ENCODE results near the gene CDC123. TPM values are rescaled to one million over a fixed set of nuclear protein-coding genes. Genes with fewer than 3 reads are reported as not detected.
A peak's percentile ranks its signal among the peaks of the same experiment; 100 is the strongest.

CDC123 gene
- total RNA-seq, 1 donor from 2014 or later = 81.1 TPM

DNA sequence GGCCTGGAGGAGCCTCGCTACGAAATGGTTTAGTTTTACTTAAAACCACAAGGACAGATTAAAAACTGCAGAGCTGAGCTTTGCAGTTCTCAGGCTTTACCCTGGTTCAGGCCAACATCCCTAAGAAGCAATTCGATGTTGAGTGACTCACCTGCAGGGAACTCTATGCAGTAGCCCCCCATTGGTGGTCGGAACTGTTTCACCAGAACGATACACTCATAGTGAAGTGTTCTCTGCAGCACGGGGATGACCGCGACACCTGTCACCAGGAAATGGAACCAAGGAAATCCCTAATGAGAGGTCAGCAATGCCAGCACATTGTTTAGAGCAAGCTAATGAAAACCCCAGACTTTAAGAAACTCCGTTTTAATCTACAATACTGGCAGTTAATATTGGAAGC lies 18.3 kb upstream of the CDC123 start:
- H3K4me3 Mint-ChIP-seq = no peak overlapping the region
- peaks cover 59% of the 10 kb centered on the region for H3K36me3 Mint-ChIP-seq (ENCODE audit: low read depth)
- no peaks in the 10 kb centered on the region for H3K9me3 Mint-ChIP-seq
- ChIA-PET CTCF (no interaction called here), POLR2A (interaction anchor here (0.6 kb wide), 2 partner anchors 49 to 248 kb away, joined by 3 to 4 read pairs; no protein-coding TSS in a partner anchor)
- peaks cover 4% of the 10 kb centered on the region for H3K4me1 Mint-ChIP-seq
- intact Hi-C loops (cut with micrococcal nuclease) = no loop called here
- TF ChIP-seq, protein P1, sequence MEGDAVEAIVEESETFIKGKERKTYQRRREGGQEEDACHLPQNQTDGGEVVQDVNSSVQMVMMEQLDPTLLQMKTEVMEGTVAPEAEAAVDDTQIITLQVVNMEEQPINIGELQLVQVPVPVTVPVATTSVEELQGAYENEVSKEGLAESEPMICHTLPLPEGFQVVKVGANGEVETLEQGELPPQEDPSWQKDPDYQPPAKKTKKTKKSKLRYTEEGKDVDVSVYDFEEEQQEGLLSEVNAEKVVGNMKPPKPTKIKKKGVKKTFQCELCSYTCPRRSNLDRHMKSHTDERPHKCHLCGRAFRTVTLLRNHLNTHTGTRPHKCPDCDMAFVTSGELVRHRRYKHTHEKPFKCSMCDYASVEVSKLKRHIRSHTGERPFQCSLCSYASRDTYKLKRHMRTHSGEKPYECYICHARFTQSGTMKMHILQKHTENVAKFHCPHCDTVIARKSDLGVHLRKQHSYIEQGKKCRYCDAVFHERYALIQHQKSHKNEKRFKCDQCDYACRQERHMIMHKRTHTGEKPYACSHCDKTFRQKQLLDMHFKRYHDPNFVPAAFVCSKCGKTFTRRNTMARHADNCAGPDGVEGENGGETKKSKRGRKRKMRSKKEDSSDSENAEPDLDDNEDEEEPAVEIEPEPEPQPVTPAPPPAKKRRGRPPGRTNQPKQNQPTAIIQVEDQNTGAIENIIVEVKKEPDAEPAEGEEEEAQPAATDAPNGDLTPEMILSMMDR (IDR thresholded peaks at IDR 0.05) = no peak
- DNase-seq = no peak
- no peak overlapping the region for H3K27ac Mint-ChIP-seq
- H3K27me3 Mint-ChIP-seq = no peaks in the 10 kb centered on the region
- no peak for ATAC-seq (ENCODE audit: low read depth)

DNA sequence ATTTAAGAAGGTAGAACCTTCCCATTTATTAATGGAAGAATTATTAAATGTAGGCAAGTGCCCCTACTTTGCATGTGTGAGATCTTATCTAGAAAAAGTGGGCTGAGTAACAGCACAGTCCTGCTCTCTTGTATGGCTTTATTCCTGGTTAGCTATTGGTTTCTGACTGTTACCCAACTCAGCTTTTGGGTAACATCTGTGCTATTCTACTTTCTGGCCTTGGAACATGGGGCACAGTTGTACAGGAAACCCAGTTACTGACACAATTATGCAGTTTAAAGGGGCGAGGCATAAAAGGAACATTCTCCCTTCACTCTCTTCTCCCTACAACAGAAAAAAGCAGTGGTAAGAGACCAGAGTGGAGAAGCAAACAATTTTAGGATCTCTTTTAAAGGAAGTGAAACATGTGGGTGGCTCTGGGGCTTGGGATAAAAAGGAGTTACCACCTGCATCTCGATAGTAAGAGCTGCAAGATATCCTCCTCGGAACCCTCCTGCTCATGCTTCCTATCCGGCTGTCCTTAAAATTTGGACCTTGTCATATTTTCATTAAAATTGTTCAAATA lies 16.3 kb upstream of the CDC123 start:
- ATAC-seq (ENCODE audit: low read depth) (no peak), DNase-seq (no peak)
- no peaks in the 10 kb centered on the region for H3K27me3 Mint-ChIP-seq
- ChIA-PET POLR2A (interaction anchor here (0.6 kb wide), 1 partner anchor 296 kb away, joined by 3 read pairs; no protein-coding TSS in a partner anchor), CTCF (no interaction called here)
- intact Hi-C loops (cut with micrococcal nuclease) = no loop called here
- H3K4me1 Mint-ChIP-seq = peaks cover 4% of the 10 kb centered on the region
- no peak overlapping the region for H3K27ac Mint-ChIP-seq
- peaks cover 49% of the 10 kb centered on the region for H3K36me3 Mint-ChIP-seq (ENCODE audit: low read depth)
- H3K4me3 Mint-ChIP-seq = no peak overlapping the region
- H3K9me3 Mint-ChIP-seq = no peaks in the 10 kb centered on the region
- TF ChIP-seq, protein P1 (IDR thresholded peaks at IDR 0.05) = no peak

DNA sequence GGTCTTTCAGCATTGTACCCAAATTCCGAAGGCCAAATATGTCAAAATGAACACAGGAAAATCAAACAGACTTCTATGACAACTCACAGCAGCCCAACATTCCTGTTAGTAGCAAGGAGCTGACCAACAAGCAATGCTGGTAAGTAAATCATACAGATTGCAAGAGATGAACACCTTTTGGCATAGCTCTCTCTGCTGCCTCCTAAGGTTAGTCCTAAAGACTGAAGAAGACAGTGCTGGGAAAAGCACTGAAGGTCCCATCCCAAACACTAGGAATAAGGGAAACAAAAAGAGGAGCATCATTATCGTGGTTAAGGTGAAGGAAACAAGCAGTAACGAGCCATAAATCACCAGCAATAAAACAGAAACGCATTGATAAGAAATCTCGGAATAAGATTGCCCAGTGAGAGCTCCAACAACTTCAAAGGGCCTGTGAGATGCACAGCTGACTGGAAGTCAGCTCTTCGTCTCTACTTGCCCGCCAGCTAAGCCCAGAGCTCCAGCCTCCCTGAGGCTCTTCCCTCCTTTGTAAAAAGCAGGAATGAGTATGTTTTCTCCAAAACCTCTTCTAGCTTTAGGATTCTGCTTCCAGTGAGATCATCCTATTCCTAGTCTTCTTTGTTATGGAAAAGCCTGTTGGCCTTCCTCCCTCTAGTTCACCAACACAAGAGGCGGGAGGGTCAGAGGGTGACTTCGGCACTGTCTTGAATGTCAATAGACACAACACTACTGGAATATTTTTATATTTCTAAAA lies 15.6 kb upstream of the CDC123 start:
- peaks cover 4% of the 10 kb centered on the region for H3K4me1 Mint-ChIP-seq
- ChIA-PET CTCF (no interaction called here), POLR2A (interaction anchor here (0.6 kb wide), 1 partner anchor 295 kb away, joined by 3 read pairs; no protein-coding TSS in a partner anchor)
- H3K4me3 Mint-ChIP-seq = no peak overlapping the region
- H3K27ac Mint-ChIP-seq = peak overlapping the region; percentile 3
- ATAC-seq (ENCODE audit: low read depth) (no peak), DNase-seq (no peak)
- H3K36me3 Mint-ChIP-seq (ENCODE audit: low read depth) = peaks cover 52% of the 10 kb centered on the region
- no peaks in the 10 kb centered on the region for H3K9me3 Mint-ChIP-seq
- H3K27me3 Mint-ChIP-seq = no peaks in the 10 kb centered on the region
- TF ChIP-seq, protein P1 (IDR thresholded peaks at IDR 0.05) = no peak
- intact Hi-C loops (cut with micrococcal nuclease) = no loop called here

DNA sequence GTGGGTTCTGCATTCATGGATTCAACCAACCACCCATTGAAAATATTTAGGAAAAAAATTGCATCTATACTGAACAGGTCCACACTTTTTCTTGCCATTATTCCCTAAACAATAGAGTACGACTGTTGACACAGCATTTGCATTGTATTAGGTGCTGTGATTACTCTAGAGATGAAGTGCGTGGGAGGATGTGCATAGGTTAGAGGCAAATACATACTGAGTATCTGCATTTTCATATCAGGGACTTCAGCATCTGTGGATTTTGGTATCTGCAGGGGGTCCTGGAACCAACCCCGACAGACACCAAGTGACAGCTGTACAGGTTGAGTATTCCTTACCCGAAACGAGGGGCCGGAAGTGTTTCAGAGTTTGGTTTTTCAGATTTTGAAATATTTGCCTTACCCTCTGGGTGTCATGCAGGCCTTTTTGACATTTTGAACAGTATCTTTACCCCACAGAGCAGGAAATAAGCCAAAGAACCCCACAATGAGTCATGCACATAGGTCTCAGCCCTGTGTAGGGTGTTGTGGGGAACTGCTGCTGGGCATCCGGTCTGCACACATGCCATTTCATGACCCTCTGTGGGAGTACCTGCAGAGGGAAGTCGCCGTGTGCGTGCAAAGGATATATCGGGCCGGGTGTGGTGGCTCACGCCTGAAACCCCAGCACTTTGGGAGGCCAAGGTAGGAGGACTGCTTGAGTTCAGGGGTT lies 14.8 kb upstream of the CDC123 start:
- DNase-seq = no peak
- TF ChIP-seq, protein P1 (IDR thresholded peaks at IDR 0.05) = no peak
- Mint-ChIP-seq H3K9me3 (no peaks in the 10 kb centered on the region), H3K27me3 (no peaks in the 10 kb centered on the region), H3K4me1 (peaks cover 4% of the 10 kb centered on the region), H3K4me3 (no peak overlapping the region), H3K27ac (no peak overlapping the region), H3K36me3 (ENCODE audit: low read depth) (peaks cover 57% of the 10 kb centered on the region)
- ChIA-PET POLR2A (no interaction called here), CTCF (no interaction called here)
- peak; percentile 94 for ATAC-seq (ENCODE audit: low read depth)
- intact Hi-C loops (cut with micrococcal nuclease) = loop anchor here (1.0 kb wide), 1 partner anchor 14 kb away; the partner anchor contains the start of gene NUDT5

DNA sequence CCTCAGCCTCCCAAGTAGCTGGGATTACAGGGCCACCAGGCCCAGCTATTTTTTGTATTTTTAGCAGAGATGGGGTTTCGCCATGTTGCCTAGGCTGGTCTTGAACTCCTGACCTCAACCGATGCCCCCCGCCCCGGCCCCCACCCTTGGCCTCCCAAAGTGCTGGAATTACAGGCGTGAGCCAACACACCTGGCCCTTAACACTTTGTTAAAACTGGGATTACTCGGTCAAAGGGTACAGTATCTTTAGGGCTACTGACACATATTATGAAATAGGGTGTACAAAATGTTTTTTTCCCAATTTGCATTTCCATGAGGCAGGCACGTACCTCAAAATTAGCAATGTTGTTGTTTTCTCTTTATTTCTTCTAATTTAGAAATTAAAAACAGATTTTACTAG lies 11.8 kb upstream of the CDC123 start:
- DNase-seq (no peak), ATAC-seq (ENCODE audit: low read depth) (no peak)
- Mint-ChIP-seq H3K4me1 (peaks cover 4% of the 10 kb centered on the region), H3K27me3 (no peaks in the 10 kb centered on the region), H3K36me3 (ENCODE audit: low read depth) (peaks cover 52% of the 10 kb centered on the region), H3K9me3 (no peaks in the 10 kb centered on the region), H3K27ac (no peak overlapping the region), H3K4me3 (no peak overlapping the region)
- ChIA-PET CTCF (no interaction called here), POLR2A (no interaction called here)
- intact Hi-C loops (cut with micrococcal nuclease) = no loop called here
- TF ChIP-seq, protein P1 (IDR thresholded peaks at IDR 0.05) = no peak

Measured in activated B cell treated with CpG ODN at 0.5 μM for 24 hours (primary cell).